Sigmoid colon (tissue), 7 donors: ENCODE results near the gene SLC17A7. TPM values are rescaled to one million over a fixed set of nuclear protein-coding genes. Genes with fewer than 3 reads are reported as not detected.

Experiments
- DNase-seq: peaks from one replicate; pipeline ENCODE4 v3.0.0-alpha.2; 2019
- H3K27ac ChIP-seq, 4 donors: fragments of 200-600 bp; sonication (generic); one replicate each; pipeline ENCODE4 v1.5.1; 2016 to 2019; ENCODE audit warnings: mild to moderate bottlenecking in 1 of 4
- H3K27me3 ChIP-seq, 3 donors: fragments of 200-600 bp; sonication (generic); one replicate each; pipeline ENCODE4 v1.5.1; 2019; ENCODE audit warnings: mild to moderate bottlenecking in 1 of 3
- H3K36me3 ChIP-seq, 4 donors: fragments of 200-600 bp; sonication (generic); one replicate each; pipeline ENCODE4 v1.5.1; 2016 to 2019
- H3K4me1 ChIP-seq, 4 donors: fragments of 200-600 bp; sonication (generic); one replicate each; pipeline ENCODE4 v1.5.1; 2017 to 2019
- H3K4me3 ChIP-seq, 4 donors: fragments of 200-600 bp; sonication (generic); one replicate each; pipeline ENCODE4 v1.5.1; 2017 to 2019; ENCODE audit warnings: mild to moderate bottlenecking in 2 of 4, moderate library complexity in 1 of 4
- H3K9me3 ChIP-seq, 4 donors: fragments of 200-600 bp in 3 of 4; sonication (generic) in 3 of 4; one replicate each; pipeline versions ENCODE4 v1.5.1 to v1.6.1; 2013 to 2019
- CTCF ChIP-seq, 4 experiments: fragments of 450-650 bp in 3 of 4; fragments of 200-600 bp in 1 of 4; IDR thresholded peaks; one replicate each; pipeline ENCODE4 v1.5.1; 2016 to 2019; ENCODE audit warnings: antibody characterized with exemption in 4 of 4, mild to moderate bottlenecking in 3 of 4, moderate library complexity in 2 of 4
- EP300 ChIP-seq, 4 donors: sonication (generic); formaldehyde crosslinking; IDR thresholded peaks; one replicate each; pipeline ENCODE4 v1.6.1; 2017; ENCODE audit warnings: antibody characterized with exemption in 4 of 4
- POLR2A ChIP-seq, 2 donors: fragments of 450-650 bp; IDR thresholded peaks; one replicate each; pipeline ENCODE4 v1.6.1; 2016; ENCODE audit warnings: antibody characterized with exemption in 2 of 2, mild to moderate bottlenecking in 2 of 2, moderate library complexity in 2 of 2
- POLR2AphosphoS5 ChIP-seq, 4 donors: sonication (generic); formaldehyde crosslinking; IDR thresholded peaks; one replicate each; pipeline ENCODE4 v1.6.1; 2017; ENCODE audit warnings: antibody characterized with exemption in 4 of 4
- WGBS, 2 donors: extraction: QIAGEN DNeasy Blood & Tissue Kit; methylation state at CpG; one replicate each; pipeline ENCODE4 v1.1.7; 2013; 5-methylcytosine and 5-hydroxymethylcytosine counted together
- intact Hi-C: fragments of 100-400 bp; cut with DNase I; formaldehyde crosslinking; loops from one replicate; pipeline ENCODE4 v1.15.1; 2023
- polyA plus RNA-seq, 3 donors: library from polyadenylated mRNA; stranded (reverse); fragments of 200-250 nt; gene quantifications; one replicate each; pipeline ENCODE4 v1.2.3, GENCODE V29; 2013
- total RNA-seq, 4 donors: library from RNA; depleted of rRNA; stranded (reverse); fragments of >200 nt; gene quantifications; one replicate each; pipeline ENCODE4 v1.1.0, GENCODE V29; 2016
- donor health status: healthy with polysubstance abuse.
- donor health status: Bipolar disorder and iron deficiency.
- donor health status: healthy.

The SLC17A7 gene
- total and polyA plus RNA-seq, 7 donors = 0.23 to 1.8 (median 0.62) TPM; not detected in 1

GRCh38 chr19:49396738-49397505 is 44.4 kb downstream of the SLC17A7 start:
- Histone ChIP-seq H3K4me3 (no peak overlapping the region), H3K36me3 (no peaks in the 10 kb centered on the region), H3K27ac (no peak overlapping the region), H3K9me3 (no peaks in the 10 kb centered on the region), H3K27me3 (peaks cover 6 to 36% (median 14%) of the 10 kb centered on the region in 3 donors), H3K4me1 (no peaks in the 10 kb centered on the region)
- WGBS, 2 donors = 76 to 81% methylated on average over 8 of the region's 8 CpGs
- DNase-seq = no peak
- TF ChIP-seq POLR2A (IDR thresholded peaks at IDR 0.05) (no peak), CTCF (IDR thresholded peaks at IDR 0.05) (no peak)
- intact Hi-C loops = no loop called here

GRCh38 chr19:49395581-49396407 is 45.5 kb downstream of the SLC17A7 start:
- no peaks in the 10 kb centered on the region for H3K4me1 ChIP-seq
- H3K4me3 ChIP-seq = no peak overlapping the region
- no peaks in the 10 kb centered on the region for H3K36me3 ChIP-seq
- TF ChIP-seq POLR2AphosphoS5 (IDR thresholded peaks at IDR 0.05) (no peak), POLR2A (IDR thresholded peaks at IDR 0.05) (no peak), EP300 (IDR thresholded peaks at IDR 0.05) (no peak), CTCF (IDR thresholded peaks at IDR 0.05) (no peak)
- no peak overlapping the region for H3K27ac ChIP-seq
- DNase-seq = no peak
- 68 to 77% methylated on average over 15 of the region's 15 CpGs for WGBS, 2 donors
- intact Hi-C loops = no loop called here
- no peaks in the 10 kb centered on the region for H3K9me3 ChIP-seq
- H3K27me3 ChIP-seq = peaks cover 6 to 36% (median 14%) of the 10 kb centered on the region in 3 donors

DNA sequence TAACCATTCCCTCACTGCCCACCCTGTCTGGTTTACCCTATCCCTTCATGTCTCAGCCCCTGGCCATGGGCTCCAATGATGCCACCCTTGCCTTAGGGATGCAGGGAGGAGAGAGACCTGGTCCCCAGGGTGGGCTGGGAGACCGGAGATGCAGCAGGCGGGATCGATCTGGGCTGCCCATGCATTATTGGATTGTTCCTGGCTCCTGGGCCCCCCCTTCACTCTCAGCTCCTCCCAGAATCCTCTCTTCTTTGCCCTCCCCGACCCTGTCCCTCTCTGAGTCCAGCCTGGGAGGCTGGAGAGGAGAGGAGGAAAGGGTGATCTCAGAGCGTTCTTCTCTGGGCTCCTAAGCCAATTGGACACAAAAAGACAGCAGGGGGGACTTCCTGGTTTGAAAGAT is 47.4 kb downstream of the SLC17A7 start:
- no peak for DNase-seq
- Histone ChIP-seq H3K27ac (no peak overlapping the region), H3K9me3 (no peaks in the 10 kb centered on the region), H3K4me1 (no peaks in the 10 kb centered on the region), H3K27me3 (peaks cover 6 to 42% (median 14%) of the 10 kb centered on the region in 3 donors), H3K4me3 (no peak overlapping the region), H3K36me3 (no peaks in the 10 kb centered on the region)
- TF ChIP-seq POLR2A (IDR thresholded peaks at IDR 0.05) = no peak
- TF ChIP-seq CTCF (IDR thresholded peaks at IDR 0.05) = no peak
- intact Hi-C loops = loop anchor here (2.0 kb wide), 1 partner anchor 153 kb away; no protein-coding TSS in a partner anchor
- WGBS, 2 donors = 67 to 69% methylated on average over 5 of the region's 5 CpGs

GRCh38 chr19:49391581-49392399 is 49.5 kb downstream of the SLC17A7 start:
- no peaks in the 10 kb centered on the region for H3K36me3 ChIP-seq
- H3K9me3 ChIP-seq = no peaks in the 10 kb centered on the region
- peaks cover 0 to 3% (median 0%) of the 10 kb centered on the region in 4 donors for H3K4me1 ChIP-seq
- 12 to 30% methylated on average over 13 to 14 of the region's 14 CpGs for WGBS, 2 donors
- intact Hi-C loops = loop anchor here (1.0 to 2.0 kb wide), 2 partner anchors 52 to 155 kb away; no protein-coding TSS in a partner anchor
- H3K27ac ChIP-seq = no peak overlapping the region
- H3K4me3 ChIP-seq = no peak overlapping the region
- no peak for TF ChIP-seq POLR2AphosphoS5 (IDR thresholded peaks at IDR 0.05)
- peak; percentile 61 to 77 (median 68) for TF ChIP-seq CTCF (IDR thresholded peaks at IDR 0.05)
- H3K27me3 ChIP-seq = peaks cover 6 to 52% (median 14%) of the 10 kb centered on the region in 3 donors
- DNase-seq = peak; percentile 88
